ENCODE data around the gene SYN1.

SYN1 gene

DNA sequence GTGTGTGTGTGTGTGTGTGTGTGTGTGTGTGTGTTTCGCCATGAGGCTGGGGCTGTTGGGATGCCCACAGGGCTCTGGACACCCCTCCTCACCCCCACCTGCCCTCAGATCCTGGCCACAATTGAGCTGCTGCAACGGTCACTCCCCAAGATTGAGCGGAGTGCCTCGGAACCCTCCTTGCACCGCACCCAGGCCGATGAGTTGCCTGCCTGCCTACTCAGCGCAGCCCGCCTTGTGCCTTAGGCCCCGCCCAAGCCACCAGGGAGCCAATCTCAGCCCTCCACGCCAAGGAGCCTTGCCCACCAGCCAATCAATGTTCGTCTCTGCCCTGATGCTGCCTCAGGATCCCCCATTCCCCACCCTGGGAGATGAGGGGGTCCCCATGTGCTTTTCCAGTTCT is 48.4 kb downstream of the SYN1 start:
- no peak for DNase-seq

DNA sequence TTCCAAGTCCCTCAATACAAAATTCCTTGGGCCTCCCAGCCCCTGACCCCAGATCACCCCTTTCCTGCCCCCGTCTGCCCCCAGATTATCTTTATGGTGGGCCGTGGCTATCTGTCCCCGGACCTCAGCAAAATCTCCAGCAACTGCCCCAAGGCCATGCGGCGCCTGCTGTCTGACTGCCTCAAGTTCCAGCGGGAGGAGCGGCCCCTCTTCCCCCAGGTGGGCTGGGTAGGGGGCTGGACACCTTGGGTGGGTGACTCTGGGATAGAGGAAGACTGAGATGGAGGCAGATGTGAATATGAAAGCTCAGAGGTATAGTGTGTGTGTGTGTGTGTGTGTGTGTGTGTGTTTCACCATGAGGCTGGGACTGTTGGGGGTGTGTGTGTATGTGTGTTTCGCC is 48.9 kb downstream of the SYN1 start:
- no peak for DNase-seq

DNA sequence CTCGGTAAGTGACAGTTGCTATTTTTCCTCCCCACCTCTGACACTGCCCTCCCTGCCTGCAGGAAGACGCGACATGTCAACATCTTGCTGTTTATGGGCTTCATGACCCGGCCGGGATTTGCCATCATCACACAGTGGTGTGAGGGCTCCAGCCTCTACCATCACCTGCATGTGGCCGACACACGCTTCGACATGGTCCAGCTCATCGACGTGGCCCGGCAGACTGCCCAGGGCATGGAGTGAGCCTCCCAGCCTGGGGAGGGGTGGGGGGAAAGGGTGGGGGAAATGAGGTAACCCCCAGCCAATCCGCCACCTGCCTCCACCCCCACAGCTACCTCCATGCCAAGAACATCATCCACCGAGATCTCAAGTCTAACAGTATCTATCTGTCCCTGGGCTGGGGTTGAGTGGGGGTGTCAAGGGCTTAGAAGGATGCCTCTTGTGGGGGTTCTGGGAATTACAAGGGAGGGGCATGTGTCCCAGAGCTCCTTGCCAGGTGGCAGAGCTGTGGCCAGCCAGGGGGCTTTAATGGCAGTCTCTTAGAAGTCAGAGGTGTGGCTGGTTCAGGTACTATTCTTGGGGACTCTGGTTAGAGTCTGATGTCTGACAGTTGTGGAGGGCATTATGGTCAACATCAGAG is 50.9 kb downstream of the SYN1 start:
- no peak for DNase-seq

DNA sequence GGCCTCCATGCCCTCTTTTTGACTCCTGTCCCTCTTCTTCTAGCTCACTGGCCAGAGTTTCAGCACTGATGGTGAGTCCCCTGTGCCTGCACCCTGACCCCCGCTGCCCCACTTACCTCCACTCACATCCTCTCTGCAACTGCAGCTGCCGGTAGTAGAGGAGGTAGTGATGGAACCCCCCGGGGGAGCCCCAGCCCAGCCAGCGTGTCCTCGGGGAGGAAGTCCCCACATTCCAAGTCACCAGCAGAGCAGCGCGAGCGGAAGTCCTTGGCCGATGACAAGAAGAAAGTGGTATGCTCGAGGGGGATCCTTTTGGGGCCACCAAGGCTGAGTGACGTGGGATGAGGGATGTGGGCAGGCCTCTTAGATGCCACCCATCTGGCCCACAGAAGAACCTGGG is 52.8 kb downstream of the SYN1 start:
- no peak for DNase-seq

DNA sequence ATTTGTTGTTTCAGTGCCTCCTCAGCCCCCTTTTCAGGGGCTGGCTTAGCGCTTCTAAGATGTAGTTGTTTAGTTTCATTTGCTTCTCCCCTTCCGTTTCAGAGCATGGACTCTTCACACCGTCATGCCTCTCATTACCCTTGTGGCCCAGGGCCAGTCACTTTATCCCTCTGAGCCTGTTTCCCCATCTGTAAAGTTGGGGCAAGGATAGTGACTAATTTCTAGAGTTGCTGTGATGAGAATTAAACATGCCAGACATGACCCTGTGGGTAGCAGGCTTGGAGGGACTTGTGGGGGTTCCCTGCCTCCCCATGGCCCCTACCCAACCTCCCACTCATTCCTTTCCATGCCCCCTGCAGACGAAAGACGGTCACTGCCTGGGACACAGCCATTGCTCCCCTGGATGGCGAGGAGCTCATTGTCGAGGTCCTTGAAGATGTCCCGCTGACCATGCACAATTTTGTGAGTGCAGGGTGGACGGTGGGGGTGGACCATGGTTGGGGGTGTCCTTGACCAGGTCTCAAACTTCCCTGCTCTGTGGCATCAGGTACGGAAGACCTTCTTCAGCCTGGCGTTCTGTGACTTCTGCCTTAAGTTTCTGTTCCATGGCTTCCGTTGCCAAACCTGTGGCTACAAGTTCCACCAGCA is 55.1 kb downstream of the SYN1 start:
- no peak for DNase-seq

DNA sequence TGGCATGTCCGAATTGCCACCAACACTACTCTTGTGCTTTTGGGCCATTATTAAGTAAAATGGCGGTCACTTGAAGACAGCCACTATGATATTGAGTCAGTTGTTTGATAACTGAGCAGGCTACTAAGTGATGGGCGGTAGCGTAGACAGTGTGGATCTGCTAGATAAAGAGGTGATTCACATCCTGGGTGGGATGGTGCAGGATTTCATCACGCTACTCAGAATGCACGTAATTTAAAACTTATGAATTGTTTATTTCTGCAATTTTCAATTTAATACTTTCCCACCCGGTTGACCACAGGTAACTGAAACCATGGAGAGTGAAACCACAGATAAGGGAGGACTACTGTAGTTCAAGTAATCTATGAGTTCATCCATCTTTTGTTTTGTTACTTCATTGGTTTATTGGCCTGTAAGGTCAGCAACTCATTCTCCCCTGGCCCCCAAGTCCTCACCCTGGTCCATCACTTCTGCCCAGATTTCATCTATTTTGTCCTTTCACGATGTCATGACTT is 55.8 kb downstream of the SYN1 start:
- no peak for DNase-seq

DNA sequence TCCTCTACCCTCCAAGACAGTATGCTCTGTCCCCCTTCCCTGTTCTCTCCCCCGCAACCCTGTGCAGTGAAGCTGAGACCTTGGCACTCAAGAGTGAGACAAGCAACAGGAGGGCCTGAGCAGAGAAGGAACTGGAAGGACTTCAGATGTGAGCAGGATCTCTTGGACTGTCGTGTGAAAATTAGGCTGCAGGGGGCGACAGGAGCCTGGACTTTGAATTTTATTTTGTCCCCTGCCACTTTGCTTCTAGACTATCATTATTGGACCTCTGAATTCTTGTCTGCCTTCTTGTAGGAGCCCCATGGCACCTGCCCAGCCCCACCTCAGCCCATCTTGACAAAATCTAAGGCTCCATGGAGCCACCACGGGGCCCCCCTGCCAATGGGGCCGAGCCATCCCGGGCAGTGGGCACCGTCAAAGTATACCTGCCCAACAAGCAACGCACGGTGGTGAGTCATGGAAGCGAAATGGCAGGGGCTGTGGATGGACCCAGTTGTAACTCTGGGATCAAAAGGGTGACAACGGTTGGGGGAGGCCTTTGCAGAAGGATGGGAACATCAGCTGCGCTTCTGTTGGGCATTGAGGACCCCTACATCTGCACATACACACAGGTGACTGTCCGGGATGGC is 56.9 kb downstream of the SYN1 start:
- DNase-seq: no peak

DNA sequence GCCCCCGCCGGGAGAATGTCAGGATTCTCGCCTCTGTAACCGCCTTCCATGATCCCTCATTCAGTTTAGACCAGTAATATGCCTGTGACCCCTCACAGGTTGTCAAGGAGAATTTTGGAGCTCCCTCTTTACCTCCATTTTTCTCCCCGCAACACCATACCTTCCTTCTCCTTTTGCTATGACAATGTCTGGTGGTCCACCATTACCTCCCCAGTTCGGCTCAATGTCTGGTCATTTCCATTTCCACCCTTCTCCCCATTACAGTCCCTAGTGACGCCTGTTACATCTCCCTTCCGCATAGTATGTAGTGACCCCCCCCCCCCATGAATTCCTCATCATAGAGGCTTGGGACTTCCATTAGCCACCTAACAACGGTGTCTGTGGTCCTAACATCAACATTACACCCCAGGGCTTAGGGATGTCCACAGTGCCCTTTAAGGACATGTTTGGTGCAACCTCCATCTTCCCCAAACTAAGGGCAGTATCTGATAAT is 58.0 kb downstream of the SYN1 start:
- no peak for DNase-seq

DNA sequence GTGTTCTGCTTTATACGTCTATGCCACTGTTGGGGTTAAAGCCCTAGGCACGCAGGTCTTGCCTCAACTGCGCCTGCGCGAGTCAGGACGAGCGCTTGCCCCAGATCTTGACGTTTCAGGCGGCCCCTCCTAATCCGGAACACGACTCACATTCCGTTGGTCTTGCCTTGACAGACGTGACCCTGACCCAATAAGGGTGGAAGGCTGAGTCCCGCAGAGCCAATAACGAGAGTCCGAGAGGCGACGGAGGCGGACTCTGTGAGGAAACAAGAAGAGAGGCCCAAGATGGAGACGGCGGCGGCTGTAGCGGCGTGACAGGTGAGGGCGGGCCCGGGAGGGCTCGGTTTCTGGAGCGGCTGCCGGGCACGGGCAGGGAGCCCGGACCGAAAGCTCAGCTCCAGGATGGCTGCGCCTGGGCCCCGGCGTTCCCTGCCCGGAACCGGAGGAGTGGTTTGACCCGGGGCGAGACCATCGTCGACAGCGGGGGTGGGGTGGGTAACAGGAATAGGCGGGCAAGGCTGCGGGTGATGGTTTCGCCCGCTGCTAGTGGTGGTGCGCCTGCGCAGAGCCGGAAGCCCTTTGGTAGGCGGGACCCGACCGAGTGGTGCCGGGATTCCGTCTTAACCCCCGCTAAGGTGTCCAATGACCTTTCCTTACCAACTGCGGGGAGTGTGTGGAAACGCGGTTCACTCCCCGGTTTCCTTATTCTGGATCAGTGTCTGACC is 58.6 kb downstream of the SYN1 start, which contains the start of gene ARAF:
Gene ARAF, plus strand, starts transcription at position 272 of the 725 bp plus-strand sequence. CDS start 1,763 bp downstream, outside the sequence.
- DNase-seq: peak; percentile 98

DNA sequence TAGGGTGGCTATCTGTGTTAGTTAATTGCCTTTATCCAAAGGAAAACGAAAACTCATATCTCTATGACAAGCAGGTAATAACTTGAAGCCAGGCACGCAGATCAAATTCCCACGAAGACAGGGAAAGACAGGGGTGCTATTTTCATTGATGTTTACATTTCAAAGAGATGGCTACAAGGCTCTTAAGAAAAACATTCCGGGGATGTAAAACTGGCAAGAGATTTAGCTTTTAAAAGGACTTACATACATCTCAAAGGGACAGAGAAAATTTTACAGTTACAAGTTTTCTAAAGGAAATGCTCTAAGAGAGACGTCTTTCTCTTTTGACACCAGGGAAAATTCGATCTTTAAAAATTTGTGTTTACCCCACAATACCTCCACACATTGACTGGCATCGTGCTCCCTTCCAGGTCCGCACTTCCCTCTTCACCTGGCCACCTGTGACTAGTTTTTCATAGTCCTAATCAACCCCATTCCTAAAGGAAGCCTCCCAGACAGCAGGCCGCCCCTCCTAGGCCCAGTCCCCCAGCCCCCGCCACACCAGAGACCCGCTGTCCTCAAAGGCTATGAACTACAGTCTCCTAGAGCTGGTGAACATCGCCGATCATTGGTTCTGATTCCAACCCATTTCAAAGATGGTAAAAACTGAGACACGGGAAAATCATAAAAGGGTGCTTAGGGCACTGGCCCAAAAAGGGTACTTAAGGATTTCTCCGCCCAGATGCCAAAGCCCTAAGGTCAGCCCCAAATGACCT is 59.3 kb downstream of the SYN1 start:
- DNase-seq: no peak

DNA sequence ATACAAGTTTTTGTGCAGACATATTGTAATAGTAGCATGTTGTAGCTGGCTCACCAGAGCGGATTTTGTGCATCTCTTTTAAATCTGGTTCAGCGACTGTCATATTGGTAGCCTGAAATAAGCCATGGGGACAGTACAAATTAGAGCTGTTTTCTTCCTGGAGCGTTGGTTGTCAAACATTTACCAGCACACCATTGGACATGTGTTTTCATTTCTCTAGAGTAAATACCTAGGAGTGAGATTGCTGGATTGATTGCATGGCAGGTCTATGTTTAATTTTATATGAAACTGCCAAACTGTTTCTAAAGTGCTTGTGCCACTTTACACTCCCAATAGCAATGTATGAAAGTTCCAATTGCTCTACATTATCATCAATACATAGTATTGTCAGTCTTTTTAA is 61.2 kb downstream of the SYN1 start:
- no peak for DNase-seq

DNA sequence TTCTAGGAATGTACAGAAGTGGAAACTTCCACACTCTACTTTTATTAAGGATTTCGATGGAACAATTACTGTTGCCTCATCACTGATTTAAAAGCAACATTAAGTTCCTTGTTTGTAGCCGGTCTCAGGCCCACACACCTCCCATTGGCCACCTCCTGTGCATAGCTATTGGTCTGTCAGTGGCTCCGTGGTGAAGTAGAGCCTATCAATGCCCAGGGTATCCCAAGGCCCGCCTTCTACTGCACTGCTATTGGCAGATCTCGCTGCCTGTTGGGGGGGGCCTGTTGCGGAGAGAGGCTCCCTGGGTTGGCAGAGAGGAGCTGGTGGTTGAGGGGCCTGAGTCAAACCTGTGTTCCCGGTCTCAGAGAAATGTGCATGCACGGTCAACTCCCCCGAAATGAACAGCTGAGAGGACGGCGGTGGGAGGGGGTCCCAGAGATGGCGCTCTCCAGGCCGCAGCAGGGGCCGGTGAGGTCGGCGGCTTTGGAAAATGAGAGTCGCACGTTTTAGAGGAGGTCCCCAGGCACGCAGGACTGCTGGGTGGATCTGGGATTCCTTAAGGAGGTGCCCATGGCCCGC is 63.5 kb downstream of the SYN1 start:
- DNase-seq: peak; percentile 95

DNA sequence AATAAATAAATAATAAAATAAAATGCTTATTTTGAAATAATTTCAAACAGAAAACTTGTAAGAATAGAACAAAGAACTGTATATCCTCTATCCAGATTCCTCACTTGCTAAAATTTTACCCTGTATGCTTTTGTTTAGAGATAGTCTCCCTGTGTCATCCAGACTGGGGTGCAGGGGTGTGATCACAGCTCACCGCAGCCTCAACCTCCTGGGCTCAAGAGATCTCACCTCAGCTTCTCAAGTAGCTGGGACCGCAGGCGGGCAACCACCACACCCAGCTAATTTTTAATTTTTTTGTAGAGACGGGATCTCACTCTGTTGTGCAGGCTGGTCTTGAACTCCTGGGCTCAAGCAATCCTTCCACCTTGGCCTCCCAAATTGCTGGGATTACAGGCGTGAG is 76.2 kb downstream of the SYN1 start:
- no peak for DNase-seq

DNA sequence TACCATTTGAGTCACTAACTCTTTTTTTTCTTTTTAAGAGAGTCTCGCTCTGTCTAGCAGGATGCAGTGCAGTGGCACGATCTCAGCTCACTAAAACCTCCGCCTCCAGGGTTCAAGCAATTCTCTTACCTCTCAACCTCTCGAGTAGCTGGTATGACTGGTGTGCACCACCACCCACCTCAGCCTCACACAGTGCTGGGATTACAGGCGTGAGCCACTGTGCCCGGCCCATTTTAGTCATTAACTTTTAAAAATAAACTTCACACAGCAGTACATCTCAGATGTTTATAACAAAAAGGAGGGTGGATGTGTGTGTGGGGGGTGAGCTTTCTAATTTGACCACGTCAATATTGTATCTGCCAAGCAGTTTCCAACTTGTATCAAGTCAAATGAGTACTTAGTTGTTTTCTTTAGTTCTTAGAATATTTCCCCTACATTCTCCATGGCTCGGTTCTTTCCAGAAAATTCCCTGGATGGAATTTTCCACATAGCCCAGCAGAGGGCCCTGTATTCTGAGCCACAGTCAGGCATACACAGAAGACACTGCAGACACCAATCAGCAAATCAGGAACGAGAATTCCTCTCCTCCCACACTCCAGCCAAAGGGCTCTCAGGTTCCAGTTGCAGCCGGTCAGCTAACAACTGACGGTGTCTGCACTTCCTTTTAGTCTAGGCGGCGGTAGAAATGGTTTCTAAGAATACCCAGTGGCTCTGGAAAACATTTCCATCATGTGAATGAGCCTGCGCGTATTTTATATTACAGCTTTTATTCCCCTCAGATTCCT is 78.7 kb downstream of the SYN1 start:
- DNase-seq: peak; percentile 86

DNA sequence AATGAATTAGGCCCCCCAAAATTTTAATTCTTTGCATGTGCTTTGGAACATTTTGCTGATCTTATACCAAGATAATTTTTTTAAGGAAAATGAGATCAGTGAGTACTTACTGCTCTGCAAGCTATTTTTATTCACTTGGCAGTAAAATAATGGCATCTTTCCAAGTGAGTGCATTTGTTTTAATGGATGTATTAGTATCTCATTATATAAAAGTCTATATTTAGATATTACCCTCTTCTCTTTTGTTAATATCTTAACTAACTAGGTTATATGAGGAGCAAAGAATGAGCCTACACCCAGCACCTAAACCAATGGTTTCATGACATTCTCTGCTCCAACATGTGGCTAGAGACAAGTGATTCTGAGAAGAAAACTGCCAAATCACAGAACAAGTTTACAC is 79.8 kb downstream of the SYN1 start:
- no peak for DNase-seq

DNA sequence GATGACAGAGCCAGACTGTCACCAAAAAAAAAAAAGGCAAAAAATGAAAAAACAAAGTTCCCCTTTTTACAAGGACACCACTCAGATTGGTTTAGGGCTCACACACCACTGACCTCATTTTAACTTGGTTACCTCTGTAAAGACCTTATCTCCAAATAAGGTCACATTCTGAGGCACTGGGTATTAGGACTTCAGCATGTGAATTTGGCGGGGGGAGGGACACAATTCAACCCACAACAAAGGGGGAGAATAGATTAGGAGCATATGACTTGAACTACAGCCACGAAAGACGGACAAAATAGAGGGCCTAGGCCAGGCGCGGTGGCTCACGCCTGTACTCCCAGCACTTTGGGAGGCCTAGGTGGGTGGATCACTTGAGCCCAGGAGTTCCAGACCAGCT is 89.6 kb downstream of the SYN1 start:
- no peak for DNase-seq

DNA sequence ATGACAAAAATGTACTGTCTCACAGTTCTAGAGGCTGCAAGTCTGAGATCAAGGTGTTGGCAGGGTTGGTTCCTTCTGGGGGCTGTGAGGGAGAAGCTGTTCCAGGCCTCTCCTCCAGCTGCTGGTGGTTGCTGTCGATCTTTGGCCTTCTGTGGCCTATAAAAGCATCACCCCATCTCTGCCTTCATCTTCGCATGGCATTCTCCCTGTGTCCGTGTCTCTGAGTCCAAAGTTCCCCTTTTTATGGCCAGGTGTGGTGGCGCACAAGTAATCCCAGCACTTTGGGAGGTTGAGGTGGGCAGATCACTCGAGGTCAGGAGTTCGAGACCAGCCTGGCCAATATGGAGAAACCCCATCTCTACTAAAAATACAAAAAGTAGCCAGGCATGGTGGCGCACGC is 90.1 kb downstream of the SYN1 start:
- DNase-seq: no peak

DNA sequence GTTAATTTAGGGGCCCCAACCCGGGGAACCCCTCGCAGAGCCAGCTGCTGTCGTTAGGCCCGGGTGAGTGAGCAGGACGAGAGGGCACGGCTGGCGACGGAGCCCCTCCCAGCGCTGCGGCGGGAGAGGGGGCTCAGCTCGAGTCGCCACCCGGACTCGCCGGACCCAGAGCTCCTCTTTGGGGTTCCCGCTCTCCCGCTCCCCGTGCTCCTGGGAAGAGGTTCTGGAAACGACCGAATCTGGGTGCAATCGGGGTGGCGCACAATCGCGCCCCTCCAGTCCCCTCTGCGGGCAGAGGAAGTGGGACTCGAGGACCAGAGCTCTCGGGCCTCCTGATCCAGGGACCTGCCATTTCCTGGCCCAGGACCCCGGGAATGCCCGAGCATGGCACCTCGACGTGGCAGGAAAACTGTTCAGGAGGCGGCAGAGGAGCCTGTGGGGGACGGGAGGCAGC is 95.9 kb downstream of the SYN1 start:
- no peak for DNase-seq

DNA sequence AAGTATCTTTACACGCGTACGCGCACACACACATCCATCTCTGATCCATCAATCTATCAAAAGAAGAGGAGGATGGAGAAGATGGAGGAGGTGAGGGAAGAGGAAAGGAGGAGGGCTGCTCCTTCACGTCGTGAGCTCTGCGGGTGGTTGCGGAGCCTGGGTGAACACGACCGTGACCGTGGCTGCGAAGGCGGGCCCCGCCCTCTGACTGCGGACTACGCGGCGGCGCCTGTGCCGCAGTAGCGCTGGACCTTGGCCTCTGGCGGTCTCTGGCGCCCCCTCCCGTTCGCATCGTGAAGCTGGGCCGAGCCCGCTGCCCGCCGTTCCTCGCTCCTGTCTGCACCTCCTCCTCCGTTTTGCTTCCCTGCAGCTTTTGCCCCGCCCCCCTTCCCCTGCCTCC is 96.4 kb downstream of the SYN1 start:
- DNase-seq: peak; percentile 81

All from NCI-H345 (cell line).